ENCODE measurements around the gene CACNA1C.

DNA sequence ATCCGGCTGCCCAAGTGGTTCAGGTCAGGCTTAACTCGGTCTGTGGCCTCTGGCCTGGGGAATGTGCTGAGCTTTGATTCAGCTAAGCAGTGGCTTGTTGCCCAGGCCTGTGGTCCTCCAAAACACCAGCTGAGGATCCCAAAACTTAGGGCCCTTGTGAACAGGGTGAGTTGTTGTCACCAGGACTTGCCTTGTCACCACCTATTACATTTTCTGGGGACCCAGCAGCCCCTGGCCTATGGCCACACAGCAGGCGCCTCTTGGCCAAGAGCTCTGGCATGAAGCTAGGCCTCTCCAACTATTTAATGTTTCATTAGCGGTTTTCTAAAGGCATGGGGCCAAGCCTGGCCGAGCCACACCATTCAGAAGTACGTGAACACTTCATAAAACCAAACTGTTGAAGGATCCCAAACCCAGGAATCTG, 343.7 kb downstream of the CACNA1C start:
- no peak for TF ChIP-seq GATA2 (IDR thresholded peaks at IDR 0.05; ENCODE audit: low read depth, low read length)
- TF ChIP-seq GATA3 (IDR thresholded peaks at IDR 0.05; ENCODE audit: low read depth, low read length), result no peak
